K562 (cell line): Measurements from ENCODE around the gene ARHGEF1. TPM values are rescaled to one million over a fixed set of nuclear protein-coding genes. Genes with fewer than 3 reads are reported as not detected.

ENCODE experiments used
- ERF ChIP-seq: fragments of 450-650 bp; formaldehyde crosslinking; IDR thresholded peaks from 2 replicates; pipeline ENCODE4 v1.4.0; 2020; ENCODE audit warnings: mild to moderate bottlenecking, mixed read lengths
- FOXA1 ChIP-seq: fragments of 450-650 bp; IDR thresholded peaks from 2 replicates; pipeline ENCODE4 v1.6.1; 2016; ENCODE audit warnings: mild to moderate bottlenecking, borderline replicate concordance
- MIER1 ChIP-seq: fragments of 450-650 bp; IDR thresholded peaks from 2 replicates; pipeline ENCODE4 v1.6.1; 2016; ENCODE audit warnings: antibody characterized with exemption, mild to moderate bottlenecking, low read depth
- MTA3 ChIP-seq: fragments of 450-650 bp; formaldehyde crosslinking; IDR thresholded peaks from 2 replicates; pipeline ENCODE4 v1.6.1; 2017; ENCODE audit warnings: mild to moderate bottlenecking, borderline replicate concordance
- PHF8 ChIP-seq: fragments of 200-600 bp; sonication (generic); IDR thresholded peaks from 2 replicates; pipeline ENCODE4 v1.6.1; 2012; ENCODE audit warnings: mixed run types, mild to moderate bottlenecking, inconsistent platforms, low read length, moderate library complexity, borderline replicate concordance
- PPARD ChIP-seq: fragments of 250-450 bp; sonication (Bioruptor Pico); IDR thresholded peaks from 2 replicates; pipeline ENCODE4 v1.8.0; 2022; ENCODE audit warnings: inconsistent platforms, mild to moderate bottlenecking, moderate library complexity
- RBM25 ChIP-seq: fragments of 200-400 bp; formaldehyde crosslinking; IDR thresholded peaks from 2 replicates; pipeline ENCODE4 v1.6.1; 2018; ENCODE audit warnings: low read length, low read depth, moderate library complexity; ENCODE audit not compliant: severe bottlenecking
- SIX5 ChIP-seq, 2 experiments: IDR thresholded peaks; 2 replicates each; pipeline ENCODE4 v1.6.1; 2011; ENCODE audit warnings: low read length in 2 of 2, borderline replicate concordance in 1 of 2, low read depth in 1 of 2, mild to moderate bottlenecking in 1 of 2, moderate library complexity in 1 of 2; ENCODE audit not compliant: insufficient read depth in 1 of 2
- TAF9B ChIP-seq: fragments of 450-650 bp; IDR thresholded peaks from 2 replicates; pipeline ENCODE4 v1.6.1; 2018; ENCODE audit warnings: mild to moderate bottlenecking; ENCODE audit not compliant: partially characterized antibody
- TCF7L2 ChIP-seq: fragments of 150-350 bp; IDR thresholded peaks from 2 replicates; pipeline ENCODE4 v1.6.1; 2016; ENCODE audit warnings: low read depth, mild to moderate bottlenecking, low read length, moderate library complexity
- TRIM24 ChIP-seq, 2 experiments: fragments of 450-650 bp; IDR thresholded peaks; 2 replicates each; pipeline ENCODE4 v1.6.1; 2016
- ZBTB17 ChIP-seq: fragments of 450-650 bp; formaldehyde crosslinking; IDR thresholded peaks from 2 replicates; pipeline ENCODE4 v1.4.0; 2020; ENCODE audit warnings: mild to moderate bottlenecking
- polyA plus RNA-seq, 8 experiments: library from polyadenylated mRNA; depleted of rRNA in 4 of 8; stranded (reverse) in 5 of 8; unstranded in 3 of 8; fragments of >200 nt; fragmentation: Nextera tagmentation in 2 of 8; fragmentation: Illumina TruSeq in 1 of 8; extraction: Ambion mirVana in 2 of 8; extraction: Trizol in 1 of 8; gene quantifications; 2 replicates each; pipeline versions ENCODE4 v1.2.1 to v1.2.3, GENCODE V29; 2011 to 2014; ENCODE audit warnings: inconsistent platforms in 1 of 8, missing spikeins in 1 of 8
- total RNA-seq, 7 experiments: library from RNA; depleted of rRNA in 6 of 7; stranded (reverse); fragments of >200 nt in 6 of 7; fragmentation: Illumina TruSeq in 2 of 7; extraction: Trizol in 2 of 7; gene quantifications; 2 replicates each; pipeline versions ENCODE4 v1.2.1 to v1.2.3, GENCODE V29; 2011 to 2021; ENCODE audit warnings: low replicate concordance in 1 of 7
- TF ChIP-seq, protein P1 (sequence below): sonication (generic); formaldehyde crosslinking; IDR thresholded peaks from 2 replicates; pipeline ENCODE4 v1.8.0; 2022; ENCODE audit warnings: mild to moderate bottlenecking, missing genetic modification reagents
- TF ChIP-seq, protein P2 (sequence below): fragments of 450-650 bp; formaldehyde crosslinking; IDR thresholded peaks from 2 replicates; pipeline ENCODE4 v1.4.0; 2020; ENCODE audit warnings: mild to moderate bottlenecking, mixed read lengths
- TF ChIP-seq, protein P3 (sequence below): fragments of 450-650 bp; formaldehyde crosslinking; IDR thresholded peaks from 2 replicates; pipeline ENCODE4 v1.4.0; 2020; ENCODE audit warnings: mild to moderate bottlenecking
- TF ChIP-seq, protein P4 (sequence below): fragments of 450-650 bp; IDR thresholded peaks from 2 replicates; pipeline ENCODE4 v1.6.1; 2018; ENCODE audit not compliant: partially characterized antibody

ARHGEF1 gene
- total and polyA plus RNA-seq, 9 of the 15 experiments (the other 6 are each of a cell fraction or from before 2014, with no cell fraction given) = 1.9 to 149 (median 29.8) TPM

DNA sequence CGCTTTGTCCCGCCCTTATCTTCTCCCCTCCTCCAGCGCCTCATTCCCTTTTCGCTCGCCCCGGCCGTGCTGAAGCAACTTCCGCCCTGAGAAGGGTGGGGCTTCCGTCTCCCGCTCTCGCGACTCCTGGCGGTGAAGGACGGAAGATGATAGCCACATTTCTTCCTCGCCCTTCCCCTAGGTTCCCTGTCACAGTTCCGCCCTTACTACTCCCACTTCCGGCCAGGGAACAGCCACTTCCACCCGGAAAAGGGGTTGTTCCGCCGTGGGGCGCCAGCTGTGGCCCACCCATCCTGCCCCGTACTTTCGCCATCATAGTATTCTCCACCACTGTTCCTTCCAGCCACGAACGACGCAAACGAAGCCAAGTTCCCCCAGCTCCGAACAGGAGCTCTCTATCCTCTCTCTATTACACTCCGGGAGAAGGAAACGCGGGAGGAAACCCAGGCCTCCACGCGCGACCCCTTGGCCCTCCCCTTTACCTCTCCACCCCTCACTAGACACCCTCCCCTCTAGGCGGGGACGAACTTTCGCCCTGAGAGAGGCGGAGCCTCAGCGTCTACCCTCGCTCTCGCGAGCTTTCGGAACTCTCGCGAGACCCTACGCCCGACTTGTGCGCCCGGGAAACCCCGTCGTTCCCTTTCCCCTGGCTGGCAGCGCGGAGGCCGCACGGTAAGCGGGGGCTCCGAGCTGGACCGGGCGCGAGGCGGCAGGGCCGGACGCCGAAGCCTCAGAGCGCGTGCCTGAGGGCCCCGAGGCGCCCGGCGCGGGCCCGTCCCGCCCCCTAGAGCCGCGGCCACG is 23.2 kb upstream of the ARHGEF1 start, which contains the start of gene RPS19 (continued):
- peak; percentile 89 for TF ChIP-seq RBM25
- TF ChIP-seq, protein P1, sequence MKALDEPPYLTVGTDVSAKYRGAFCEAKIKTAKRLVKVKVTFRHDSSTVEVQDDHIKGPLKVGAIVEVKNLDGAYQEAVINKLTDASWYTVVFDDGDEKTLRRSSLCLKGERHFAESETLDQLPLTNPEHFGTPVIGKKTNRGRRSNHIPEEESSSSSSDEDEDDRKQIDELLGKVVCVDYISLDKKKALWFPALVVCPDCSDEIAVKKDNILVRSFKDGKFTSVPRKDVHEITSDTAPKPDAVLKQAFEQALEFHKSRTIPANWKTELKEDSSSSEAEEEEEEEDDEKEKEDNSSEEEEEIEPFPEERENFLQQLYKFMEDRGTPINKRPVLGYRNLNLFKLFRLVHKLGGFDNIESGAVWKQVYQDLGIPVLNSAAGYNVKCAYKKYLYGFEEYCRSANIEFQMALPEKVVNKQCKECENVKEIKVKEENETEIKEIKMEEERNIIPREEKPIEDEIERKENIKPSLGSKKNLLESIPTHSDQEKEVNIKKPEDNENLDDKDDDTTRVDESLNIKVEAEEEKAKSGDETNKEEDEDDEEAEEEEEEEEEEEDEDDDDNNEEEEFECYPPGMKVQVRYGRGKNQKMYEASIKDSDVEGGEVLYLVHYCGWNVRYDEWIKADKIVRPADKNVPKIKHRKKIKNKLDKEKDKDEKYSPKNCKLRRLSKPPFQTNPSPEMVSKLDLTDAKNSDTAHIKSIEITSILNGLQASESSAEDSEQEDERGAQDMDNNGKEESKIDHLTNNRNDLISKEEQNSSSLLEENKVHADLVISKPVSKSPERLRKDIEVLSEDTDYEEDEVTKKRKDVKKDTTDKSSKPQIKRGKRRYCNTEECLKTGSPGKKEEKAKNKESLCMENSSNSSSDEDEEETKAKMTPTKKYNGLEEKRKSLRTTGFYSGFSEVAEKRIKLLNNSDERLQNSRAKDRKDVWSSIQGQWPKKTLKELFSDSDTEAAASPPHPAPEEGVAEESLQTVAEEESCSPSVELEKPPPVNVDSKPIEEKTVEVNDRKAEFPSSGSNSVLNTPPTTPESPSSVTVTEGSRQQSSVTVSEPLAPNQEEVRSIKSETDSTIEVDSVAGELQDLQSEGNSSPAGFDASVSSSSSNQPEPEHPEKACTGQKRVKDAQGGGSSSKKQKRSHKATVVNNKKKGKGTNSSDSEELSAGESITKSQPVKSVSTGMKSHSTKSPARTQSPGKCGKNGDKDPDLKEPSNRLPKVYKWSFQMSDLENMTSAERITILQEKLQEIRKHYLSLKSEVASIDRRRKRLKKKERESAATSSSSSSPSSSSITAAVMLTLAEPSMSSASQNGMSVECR (CRISPR knock-in tag) = peak; percentile 94
- peak; percentile 69 to 79 for TF ChIP-seq SIX5 (IDR thresholded peaks at IDR 0.05; ENCODE audit: borderline replicate concordance in 1 of 2, insufficient read depth in 1 of 2, low read depth in 1 of 2, low read length in 2 of 2)
- TF ChIP-seq, protein P2, sequence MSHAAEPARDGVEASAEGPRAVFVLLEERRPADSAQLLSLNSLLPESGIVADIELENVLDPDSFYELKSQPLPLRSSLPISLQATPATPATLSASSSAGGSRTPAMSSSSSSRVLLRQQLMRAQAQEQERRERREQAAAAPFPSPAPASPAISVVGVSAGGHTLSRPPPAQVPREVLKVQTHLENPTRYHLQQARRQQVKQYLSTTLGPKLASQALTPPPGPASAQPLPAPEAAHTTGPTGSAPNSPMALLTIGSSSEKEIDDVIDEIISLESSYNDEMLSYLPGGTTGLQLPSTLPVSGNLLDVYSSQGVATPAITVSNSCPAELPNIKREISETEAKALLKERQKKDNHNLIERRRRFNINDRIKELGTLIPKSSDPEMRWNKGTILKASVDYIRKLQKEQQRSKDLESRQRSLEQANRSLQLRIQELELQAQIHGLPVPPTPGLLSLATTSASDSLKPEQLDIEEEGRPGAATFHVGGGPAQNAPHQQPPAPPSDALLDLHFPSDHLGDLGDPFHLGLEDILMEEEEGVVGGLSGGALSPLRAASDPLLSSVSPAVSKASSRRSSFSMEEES = peak; percentile 5; the same call in 1 of the 2 replicates
- TF ChIP-seq TRIM24 (IDR thresholded peaks at IDR 0.05) = peak in 1 of 2 experiments; percentile 76; a peak in 2 of 4 replicates
- 0 out of 2 replicates have a peak, but pooled peaks have one; percentile 7 for TF ChIP-seq TCF7L2
- TF ChIP-seq, protein P3, sequence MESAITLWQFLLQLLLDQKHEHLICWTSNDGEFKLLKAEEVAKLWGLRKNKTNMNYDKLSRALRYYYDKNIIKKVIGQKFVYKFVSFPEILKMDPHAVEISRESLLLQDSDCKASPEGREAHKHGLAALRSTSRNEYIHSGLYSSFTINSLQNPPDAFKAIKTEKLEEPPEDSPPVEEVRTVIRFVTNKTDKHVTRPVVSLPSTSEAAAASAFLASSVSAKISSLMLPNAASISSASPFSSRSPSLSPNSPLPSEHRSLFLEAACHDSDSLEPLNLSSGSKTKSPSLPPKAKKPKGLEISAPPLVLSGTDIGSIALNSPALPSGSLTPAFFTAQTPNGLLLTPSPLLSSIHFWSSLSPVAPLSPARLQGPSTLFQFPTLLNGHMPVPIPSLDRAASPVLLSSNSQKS (CRISPR knock-in tag) = no peak
- TF ChIP-seq TAF9B = peak; percentile 84
- no peak for TF ChIP-seq MIER1
- peak; percentile 96 for TF ChIP-seq MTA3
- peak; percentile 41; the same call in 1 of the 2 replicates for TF ChIP-seq ZBTB17 (CRISPR knock-in tag)
- no peak for TF ChIP-seq FOXA1
- 0 out of 2 replicates have a peak, but pooled peaks have one; percentile 5 for TF ChIP-seq ERF
- no peak for TF ChIP-seq PPARD (CRISPR knock-in tag)
- TF ChIP-seq, protein P4, sequence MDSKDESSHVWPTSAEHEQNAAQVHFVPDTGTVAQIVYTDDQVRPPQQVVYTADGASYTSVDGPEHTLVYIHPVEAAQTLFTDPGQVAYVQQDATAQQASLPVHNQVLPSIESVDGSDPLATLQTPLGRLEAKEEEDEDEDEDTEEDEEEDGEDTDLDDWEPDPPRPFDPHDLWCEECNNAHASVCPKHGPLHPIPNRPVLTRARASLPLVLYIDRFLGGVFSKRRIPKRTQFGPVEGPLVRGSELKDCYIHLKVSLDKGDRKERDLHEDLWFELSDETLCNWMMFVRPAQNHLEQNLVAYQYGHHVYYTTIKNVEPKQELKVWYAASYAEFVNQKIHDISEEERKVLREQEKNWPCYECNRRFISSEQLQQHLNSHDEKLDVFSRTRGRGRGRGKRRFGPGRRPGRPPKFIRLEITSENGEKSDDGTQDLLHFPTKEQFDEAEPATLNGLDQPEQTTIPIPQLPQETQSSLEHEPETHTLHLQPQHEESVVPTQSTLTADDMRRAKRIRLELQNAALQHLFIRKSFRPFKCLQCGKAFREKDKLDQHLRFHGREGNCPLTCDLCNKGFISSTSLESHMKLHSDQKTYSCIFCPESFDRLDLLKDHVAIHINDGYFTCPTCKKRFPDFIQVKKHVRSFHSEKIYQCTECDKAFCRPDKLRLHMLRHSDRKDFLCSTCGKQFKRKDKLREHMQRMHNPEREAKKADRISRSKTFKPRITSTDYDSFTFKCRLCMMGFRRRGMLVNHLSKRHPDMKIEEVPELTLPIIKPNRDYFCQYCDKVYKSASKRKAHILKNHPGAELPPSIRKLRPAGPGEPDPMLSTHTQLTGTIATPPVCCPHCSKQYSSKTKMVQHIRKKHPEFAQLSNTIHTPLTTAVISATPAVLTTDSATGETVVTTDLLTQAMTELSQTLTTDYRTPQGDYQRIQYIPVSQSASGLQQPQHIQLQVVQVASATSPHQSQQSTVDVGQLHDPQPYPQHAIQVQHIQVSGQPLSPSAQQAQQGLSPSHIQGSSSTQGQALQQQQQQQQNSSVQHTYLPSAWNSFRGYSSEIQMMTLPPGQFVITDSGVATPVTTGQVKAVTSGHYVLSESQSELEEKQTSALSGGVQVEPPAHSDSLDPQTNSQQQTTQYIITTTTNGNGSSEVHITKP = peak; percentile 95
- TF ChIP-seq PHF8 = peak; percentile 94
